K562 (cell line): ENCODE data around the gene SUCO. TPM values are rescaled to one million over a fixed set of nuclear protein-coding genes. Genes with fewer than 3 reads are reported as not detected.

Source experiments
- ARID3A ChIP-seq: IDR thresholded peaks from 2 replicates; pipeline ENCODE4 v1.6.1; 2012; ENCODE audit warnings: low read depth, low read length, improper control_type of control experiment, borderline replicate concordance
- BRF2 ChIP-seq: IDR thresholded peaks from 3 replicates; pipeline ENCODE4 v1.6.1; 2011; ENCODE audit warnings: borderline replicate concordance, mild to moderate bottlenecking; ENCODE audit not compliant: insufficient read length, insufficient read depth
- FOXK2 ChIP-seq, 2 experiments: fragments of 450-650 bp; IDR thresholded peaks in 1 of 2; conservative IDR thresholded peaks in 1 of 2; 2 replicates each; pipeline ENCODE4 v1.6.1; 2016; ENCODE audit warnings: low read depth in 2 of 2, mild to moderate bottlenecking in 1 of 2
- PBX2 ChIP-seq, 2 experiments: IDR thresholded peaks in 1 of 2; conservative IDR thresholded peaks in 1 of 2; 2 replicates each; pipeline ENCODE4 v1.6.1; 2016; ENCODE audit warnings: low read depth in 2 of 2, mild to moderate bottlenecking in 1 of 2, missing compliant biosample characterization in 1 of 2, missing genetic modification characterization in 1 of 2, moderate library complexity in 1 of 2
- PHF20 ChIP-seq: fragments of 450-650 bp; IDR thresholded peaks from 2 replicates; pipeline ENCODE4 v1.6.1; 2018; ENCODE audit not compliant: partially characterized antibody
- PRDM10 ChIP-seq: fragments of 450-650 bp; IDR thresholded peaks from 2 replicates; pipeline ENCODE4 v1.6.1; 2018; ENCODE audit not compliant: partially characterized antibody
- RAD21 ChIP-seq, 2 experiments: fragments of 250-450 bp in 1 of 2; fragments of 450-650 bp in 1 of 2; sonication (Bioruptor Pico) in 1 of 2; formaldehyde crosslinking in 1 of 2; IDR thresholded peaks in 1 of 2; conservative IDR thresholded peaks in 1 of 2; 2 replicates each; pipeline versions ENCODE4 v1.4.0 to v1.8.0; 2020 to 2022; ENCODE audit warnings: mild to moderate bottlenecking in 2 of 2, moderate library complexity in 1 of 2
- RBM34 ChIP-seq: fragments of 200-400 bp; formaldehyde crosslinking; IDR thresholded peaks from 2 replicates; pipeline ENCODE4 v1.6.1; 2018; ENCODE audit warnings: low read length, borderline replicate concordance; ENCODE audit not compliant: insufficient read depth
- SLC30A9 ChIP-seq: fragments of 250-450 bp; sonication (Bioruptor Pico); IDR thresholded peaks from 2 replicates; pipeline ENCODE4 v1.8.0; 2022; ENCODE audit warnings: mild to moderate bottlenecking, moderate library complexity
- SNIP1 ChIP-seq: fragments of 450-650 bp; IDR thresholded peaks from 2 replicates; pipeline ENCODE4 v1.7.1; 2017; ENCODE audit warnings: low read depth, mild to moderate bottlenecking
- VEZF1 ChIP-seq: fragments of 200-800 bp; sonication (Bioruptor generic); IDR thresholded peaks from 2 replicates; pipeline ENCODE4 v1.6.1; 2017; ENCODE audit warnings: missing genetic modification characterization, missing compliant biosample characterization
- YY1 ChIP-seq, 3 experiments: IDR thresholded peaks; 2 replicates each; pipeline ENCODE4 v1.6.1; 2011; ENCODE audit warnings: low read length in 2 of 3, mild to moderate bottlenecking in 2 of 3, moderate library complexity in 2 of 3, borderline replicate concordance in 1 of 3, control low read depth in 1 of 3, low read depth in 1 of 3; ENCODE audit not compliant: insufficient read depth in 3 of 3, insufficient replicate concordance in 2 of 3, control insufficient read depth in 1 of 3, insufficient read length in 1 of 3; ENCODE audit errors: extremely low read depth in 1 of 3
- ZKSCAN1 ChIP-seq: fragments of 150-350 bp; IDR thresholded peaks from 2 replicates; pipeline ENCODE4 v1.6.1; 2016; ENCODE audit warnings: low read depth, low read length
- ZNF76 ChIP-seq: fragments of 250-450 bp; sonication (Bioruptor Pico); IDR thresholded peaks from 2 replicates; pipeline ENCODE4 v1.4.0; 2020; ENCODE audit warnings: mild to moderate bottlenecking, moderate library complexity, borderline replicate concordance
- polyA plus RNA-seq, 8 experiments: library from polyadenylated mRNA; depleted of rRNA in 4 of 8; stranded (reverse) in 5 of 8; unstranded in 3 of 8; fragments of >200 nt; fragmentation: Nextera tagmentation in 2 of 8; fragmentation: Illumina TruSeq in 1 of 8; extraction: Ambion mirVana in 2 of 8; extraction: Trizol in 1 of 8; gene quantifications; 2 replicates each; pipeline versions ENCODE4 v1.2.1 to v1.2.3, GENCODE V29; 2011 to 2014; ENCODE audit warnings: inconsistent platforms in 1 of 8, missing spikeins in 1 of 8
- total RNA-seq, 7 experiments: library from RNA; depleted of rRNA in 6 of 7; stranded (reverse); fragments of >200 nt in 6 of 7; fragmentation: Illumina TruSeq in 2 of 7; extraction: Trizol in 2 of 7; gene quantifications; 2 replicates each; pipeline versions ENCODE4 v1.2.1 to v1.2.3, GENCODE V29; 2011 to 2021; ENCODE audit warnings: low replicate concordance in 1 of 7

SUCO gene
- total and polyA plus RNA-seq, 9 of the 15 experiments (the other 6 are each of a cell fraction or from before 2014, with no cell fraction given) = 2.5 to 20.6 (median 14.3) TPM

GRCh38 chr1:172637522-172637921, 104.6 kb downstream of the SUCO start (continued):
- TF ChIP-seq PBX2 (CRISPR knock-in tag; IDR thresholded peaks at IDR 0.05; ENCODE audit: low read depth) = no peak
- 0 out of 2 replicates have a peak, but pooled peaks have one; percentile 50 for TF ChIP-seq PBX2 (tag; conservative IDR thresholded peaks at IDR 0.05; ENCODE audit: low read depth)
- peak; percentile 68 for TF ChIP-seq VEZF1 (CRISPR knock-in tag)
- TF ChIP-seq SNIP1 = no peak
- TF ChIP-seq RBM34 = no peak
- no peak for TF ChIP-seq BRF2
- peak in 1 of 3 experiments; percentile 65 for TF ChIP-seq YY1 (IDR thresholded peaks at IDR 0.05; ENCODE audit: borderline replicate concordance in 1 of 3, control insufficient read depth in 1 of 3, extremely low read depth in 1 of 3, insufficient read depth in 3 of 3, insufficient read length in 1 of 3, insufficient replicate concordance in 2 of 3, low read depth in 1 of 3, low read length in 2 of 3)
- no peak for TF ChIP-seq ZNF76 (CRISPR knock-in tag)
- no peak for TF ChIP-seq PHF20
- no peak for TF ChIP-seq SLC30A9 (CRISPR knock-in tag)
- peak in 1 of 2 experiments; percentile 29; a peak in 1 of 4 replicates for TF ChIP-seq FOXK2 (conservative IDR thresholded peaks at IDR 0.05 in 1 of 2, IDR thresholded peaks at IDR 0.05 in 1 of 2; ENCODE audit: low read depth in 2 of 2)
- TF ChIP-seq PRDM10 = peak; percentile 87
- no peak for TF ChIP-seq ZKSCAN1
- TF ChIP-seq RAD21 (CRISPR knock-in tag; conservative IDR thresholded peaks at IDR 0.05 in 1 of 2, IDR thresholded peaks at IDR 0.05 in 1 of 2) = 0 out of 4 replicates have a peak, but pooled peaks of 1 of the 2 experiments have one; percentile 9
- TF ChIP-seq ARID3A = 0 out of 2 replicates have a peak, but pooled peaks have one; percentile 26
